Stomach (tissue), 9 donors: Measurements from ENCODE around the gene ITGB5. TPM values are rescaled to one million over a fixed set of nuclear protein-coding genes. Genes with fewer than 3 reads are reported as not detected.

ENCODE experiments used
- DNase-seq, 2 donors: peaks; one replicate each; pipeline versions ENCODE4 v3.0.0 to v3.0.0-alpha.2; 2013 to 2019
- H3K27ac ChIP-seq, 5 donors: fragments of 200-600 bp in 4 of 5; sonication (generic) in 4 of 5; one replicate each; pipeline ENCODE4 v1.5.1; 2013 to 2019; ENCODE audit warnings: mild to moderate bottlenecking in 1 of 5, moderate library complexity in 1 of 5
- H3K27me3 ChIP-seq, 3 donors: fragments of 200-600 bp; sonication (generic); one replicate each; pipeline ENCODE4 v1.5.1; 2017 to 2019; ENCODE audit warnings: mixed run types in 1 of 3
- H3K36me3 ChIP-seq, 4 donors: fragments of 200-600 bp; sonication (generic); 1 replicate in 3 of 4; 2 replicates in 1 of 4; pipeline ENCODE4 v1.5.1; 2016 to 2019
- H3K4me1 ChIP-seq, 4 donors: fragments of 200-600 bp; sonication (generic); one replicate each; pipeline ENCODE4 v1.5.1; 2016 to 2019
- H3K4me3 ChIP-seq, 4 donors: fragments of 200-600 bp; sonication (generic) in 3 of 4; one replicate each; pipeline ENCODE4 v1.5.1; 2016 to 2019; ENCODE audit warnings: mild to moderate bottlenecking in 1 of 4
- H3K9me3 ChIP-seq, 4 donors: fragments of 200-600 bp; sonication (generic); one replicate each; pipeline ENCODE4 v1.5.1; 2016 to 2019
- EP300 ChIP-seq: sonication (generic); formaldehyde crosslinking; IDR thresholded peaks from one replicate; pipeline ENCODE4 v1.6.1; 2017; ENCODE audit warnings: antibody characterized with exemption
- POLR2A ChIP-seq, 4 donors: fragments of 450-650 bp; IDR thresholded peaks; one replicate each; pipeline ENCODE4 v1.6.1; 2016; ENCODE audit warnings: antibody characterized with exemption in 4 of 4, control low read depth in 2 of 4, mild to moderate bottlenecking in 1 of 4, moderate library complexity in 1 of 4
- POLR2AphosphoS5 ChIP-seq, 3 donors: sonication (generic); formaldehyde crosslinking; IDR thresholded peaks; one replicate each; pipeline ENCODE4 v1.6.1; 2016; ENCODE audit warnings: antibody characterized with exemption in 3 of 3
- WGBS, 5 donors: extraction: QIAGEN DNeasy Blood & Tissue Kit in 3 of 5; methylation state at CpG; one replicate each; pipeline versions ENCODE4 v1.1.5 to v1.1.7; 2013 to 2018; 5-methylcytosine and 5-hydroxymethylcytosine counted together
- intact Hi-C: fragments of 100-400 bp; cut with DNase I; formaldehyde crosslinking; loops from one replicate; pipeline ENCODE4 v1.15.1; 2023; ENCODE audit warnings: low total_unique reads
- polyA plus RNA-seq, 3 donors: library from polyadenylated mRNA; stranded (reverse); fragments of 200-250 nt; gene quantifications; one replicate each; pipeline ENCODE4 v1.2.3, GENCODE V29; 2013
- total RNA-seq, 5 donors: library from RNA; depleted of rRNA; stranded (reverse); fragments of >200 nt; gene quantifications; one replicate each; pipeline versions ENCODE4 v1.1.0 to v1.2.3, GENCODE V29; 2014 to 2016
- TF ChIP-seq, protein P1 (sequence below), 7 experiments: fragments of 450-650 bp in 4 of 7; fragments of 200-600 bp in 3 of 7; sonication (generic) in 3 of 7; IDR thresholded peaks; one replicate each; pipeline ENCODE4 v1.5.1; 2016 to 2019; ENCODE audit warnings: antibody characterized with exemption in 7 of 7, control low read depth in 2 of 7, mild to moderate bottlenecking in 1 of 7
- donor health status: healthy with polysubstance abuse.
- donor health status: Bipolar disorder and iron deficiency.
- donor health status: healthy.

Gene ITGB5
- total and polyA plus RNA-seq, 8 donors = 8.2 to 205 (median 54.1) TPM

- H3K36me3 ChIP-seq = peaks cover 5 to 21% (median 16%) of the 10 kb centered on the region in 4 donors
- intact Hi-C loops = no loop called here
Observed at GRCh38 chr3:124848300-124848699, 38.9 kb downstream of the ITGB5 start.

DNA sequence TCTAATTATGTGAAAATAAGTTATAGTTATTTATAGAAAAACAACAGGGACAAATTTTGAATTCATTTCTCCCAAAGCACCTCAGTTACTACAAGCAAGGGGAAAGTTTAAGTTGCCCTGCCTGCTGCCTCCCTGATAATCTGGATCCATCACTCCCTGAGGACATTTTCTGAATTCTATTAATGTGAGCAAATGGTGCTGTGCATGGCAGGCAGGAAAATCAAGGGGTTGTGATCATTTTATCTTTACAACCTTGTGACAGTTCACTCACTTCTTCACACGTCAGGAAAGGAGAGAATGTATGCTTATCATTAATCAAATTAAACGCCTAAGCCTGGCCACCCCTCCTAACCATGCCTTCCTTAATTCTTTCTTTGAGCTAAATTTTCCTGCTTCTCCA, 39.3 kb downstream of the ITGB5 start:
- H3K4me1 ChIP-seq = peaks cover 14 to 49% (median 26%) of the 10 kb centered on the region in 4 donors
- no peaks in the 10 kb centered on the region for H3K27me3 ChIP-seq
- no peak overlapping the region for H3K4me3 ChIP-seq
- intact Hi-C loops = no loop called here
- TF ChIP-seq EP300 (no peak), POLR2A (IDR thresholded peaks at IDR 0.05) (no peak), POLR2AphosphoS5 (IDR thresholded peaks at IDR 0.05) (no peak)
- TF ChIP-seq, protein P1, sequence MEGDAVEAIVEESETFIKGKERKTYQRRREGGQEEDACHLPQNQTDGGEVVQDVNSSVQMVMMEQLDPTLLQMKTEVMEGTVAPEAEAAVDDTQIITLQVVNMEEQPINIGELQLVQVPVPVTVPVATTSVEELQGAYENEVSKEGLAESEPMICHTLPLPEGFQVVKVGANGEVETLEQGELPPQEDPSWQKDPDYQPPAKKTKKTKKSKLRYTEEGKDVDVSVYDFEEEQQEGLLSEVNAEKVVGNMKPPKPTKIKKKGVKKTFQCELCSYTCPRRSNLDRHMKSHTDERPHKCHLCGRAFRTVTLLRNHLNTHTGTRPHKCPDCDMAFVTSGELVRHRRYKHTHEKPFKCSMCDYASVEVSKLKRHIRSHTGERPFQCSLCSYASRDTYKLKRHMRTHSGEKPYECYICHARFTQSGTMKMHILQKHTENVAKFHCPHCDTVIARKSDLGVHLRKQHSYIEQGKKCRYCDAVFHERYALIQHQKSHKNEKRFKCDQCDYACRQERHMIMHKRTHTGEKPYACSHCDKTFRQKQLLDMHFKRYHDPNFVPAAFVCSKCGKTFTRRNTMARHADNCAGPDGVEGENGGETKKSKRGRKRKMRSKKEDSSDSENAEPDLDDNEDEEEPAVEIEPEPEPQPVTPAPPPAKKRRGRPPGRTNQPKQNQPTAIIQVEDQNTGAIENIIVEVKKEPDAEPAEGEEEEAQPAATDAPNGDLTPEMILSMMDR (IDR thresholded peaks at IDR 0.05) = no peak
- no peak overlapping the region for H3K27ac ChIP-seq
- WGBS, 5 donors = 65 to 80% (median 70%) methylated on average over 2 of the region's 2 CpGs
- no peaks in the 10 kb centered on the region for H3K9me3 ChIP-seq
- no peak for DNase-seq
- H3K36me3 ChIP-seq = peaks cover 5 to 25% (median 17%) of the 10 kb centered on the region in 4 donors

More at GRCh38 chr3:124848300-124848699, 38.9 kb downstream of the ITGB5 start:
- DNase-seq = no peak
- whole genome bisulfite sequencing, 5 donors = 94 to 95% (median 94%) methylated on average over 9 of the region's 9 CpGs
- no peaks in the 10 kb centered on the region for H3K9me3 ChIP-seq
- TF ChIP-seq POLR2AphosphoS5 (IDR thresholded peaks at IDR 0.05) (no peak), POLR2A (IDR thresholded peaks at IDR 0.05) (no peak), EP300 (no peak)
- TF ChIP-seq, protein P1 (IDR thresholded peaks at IDR 0.05) = no peak
- no peak overlapping the region for H3K27ac ChIP-seq
- peaks cover 14 to 45% (median 26%) of the 10 kb centered on the region in 4 donors for H3K4me1 ChIP-seq
- no peaks in the 10 kb centered on the region for H3K27me3 ChIP-seq
- no peak overlapping the region for H3K4me3 ChIP-seq

DNA sequence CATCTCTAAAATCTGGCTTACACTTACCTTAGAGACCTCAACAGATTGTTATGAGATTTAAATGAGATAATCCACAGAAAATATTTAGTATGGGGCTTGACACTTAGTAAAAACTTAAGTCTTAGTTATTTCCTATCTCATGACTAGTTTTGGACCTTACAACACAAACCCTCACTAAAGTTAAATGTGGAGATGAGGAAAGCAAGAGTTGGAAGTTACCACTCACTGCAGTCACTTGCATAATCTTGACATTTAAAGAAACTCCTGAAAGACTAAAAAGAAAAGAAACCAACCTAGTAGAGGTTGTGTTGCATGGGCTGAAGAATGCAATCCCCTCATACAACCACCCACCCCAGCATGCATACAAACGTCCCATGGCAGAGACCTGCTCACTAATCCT, 40.1 kb downstream of the ITGB5 start:
- TF ChIP-seq, protein P1 (IDR thresholded peaks at IDR 0.05) = no peak
- TF ChIP-seq POLR2AphosphoS5 (IDR thresholded peaks at IDR 0.05) = no peak
- TF ChIP-seq EP300 = no peak
- no peak for TF ChIP-seq POLR2A (IDR thresholded peaks at IDR 0.05)
- Histone ChIP-seq H3K27me3 (no peaks in the 10 kb centered on the region), H3K4me1 (peaks cover 14 to 52% (median 26%) of the 10 kb centered on the region in 4 donors), H3K27ac (no peak overlapping the region), H3K36me3 (peaks cover 5 to 26% (median 23%) of the 10 kb centered on the region in 4 donors), H3K4me3 (no peak overlapping the region), H3K9me3 (no peaks in the 10 kb centered on the region)
- DNase-seq = no peak
- WGBS, 5 donors = 63 to 95% (median 78%) methylated on average over 1 of the region's 1 CpG
- intact Hi-C loops = no loop called here

DNA sequence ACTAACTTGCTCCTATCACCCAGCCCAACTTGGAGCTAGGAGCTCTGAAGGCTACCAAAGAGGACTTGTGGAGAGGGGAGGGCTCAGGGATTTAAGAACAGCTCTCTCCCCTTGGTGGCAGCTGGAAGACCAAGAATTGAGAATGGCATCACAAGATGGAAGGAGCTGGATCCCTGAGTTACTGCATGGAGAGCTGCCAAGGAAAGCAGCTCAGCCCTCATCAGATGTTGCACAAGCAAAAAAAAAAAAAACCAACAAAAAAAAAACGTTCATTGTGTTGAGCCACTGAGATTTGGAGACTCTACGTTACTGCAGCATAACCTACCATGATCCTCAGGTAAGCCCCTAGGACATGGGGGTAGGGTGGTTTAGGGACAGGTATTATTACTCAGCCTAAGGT, 41.0 kb downstream of the ITGB5 start:
- H3K27ac ChIP-seq = peak overlapping the region in 4 of 5 donors; percentile 60 to 80 (median 69)
- H3K27me3 ChIP-seq = no peaks in the 10 kb centered on the region
- no peak for TF ChIP-seq EP300
- TF ChIP-seq POLR2AphosphoS5 (IDR thresholded peaks at IDR 0.05) = no peak
- TF ChIP-seq POLR2A (IDR thresholded peaks at IDR 0.05) = no peak
- TF ChIP-seq, protein P1 (IDR thresholded peaks at IDR 0.05) = no peak
- no peaks in the 10 kb centered on the region for H3K9me3 ChIP-seq
- peaks cover 6 to 34% (median 29%) of the 10 kb centered on the region in 4 donors for H3K36me3 ChIP-seq
- no peak for DNase-seq
- H3K4me3 ChIP-seq = no peak overlapping the region
- peaks cover 14 to 43% (median 23%) of the 10 kb centered on the region in 4 donors for H3K4me1 ChIP-seq
- 40 to 56% (median 49%) methylated on average over 2 of the region's 2 CpGs for WGBS, 5 donors
- intact Hi-C loops = no loop called here
